A673 (cell line): ENCODE data around the gene BIRC6.

ENCODE experiments used
- EZH2 ChIP-seq: fragments of 200-600 bp; sonication (generic); IDR thresholded peaks from 2 replicates; pipeline ENCODE4 v1.6.1; 2017; ENCODE audit warnings: borderline replicate concordance, low read depth, mild to moderate bottlenecking, mixed read lengths, antibody characterized with exemption, low read length; ENCODE audit not compliant: poor library complexity, severe bottlenecking
- TF ChIP-seq, protein P1 (sequence below): fragments of 300-800, 200-600 bp; sonication (generic); conservative IDR thresholded peaks from 2 replicates; pipeline ENCODE4 v1.5.1; 2017; ENCODE audit warnings: low read depth, mild to moderate bottlenecking, antibody characterized with exemption, low read length, moderate library complexity, mixed read lengths

DNA sequence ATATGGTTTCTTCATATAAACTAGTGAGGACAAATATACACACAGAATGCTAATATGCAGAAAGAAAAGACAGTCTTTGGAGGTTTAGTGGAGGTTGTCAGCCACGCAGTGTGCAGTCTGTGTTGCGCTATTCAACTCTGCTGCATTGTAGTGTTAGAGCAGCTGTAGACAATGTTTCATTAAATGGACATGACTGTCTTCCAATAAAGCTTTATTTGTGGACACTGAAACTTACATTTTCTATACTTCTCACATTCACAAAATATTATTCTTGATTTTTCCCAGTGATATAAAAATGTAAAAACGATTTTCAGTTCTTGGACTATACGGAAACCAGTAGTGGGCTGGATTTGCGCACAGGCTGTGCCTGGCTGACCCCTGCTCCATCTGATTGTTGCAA, 284.4 kb downstream of the BIRC6 start:
- TF ChIP-seq EZH2 = no peak
- TF ChIP-seq, protein P1, sequence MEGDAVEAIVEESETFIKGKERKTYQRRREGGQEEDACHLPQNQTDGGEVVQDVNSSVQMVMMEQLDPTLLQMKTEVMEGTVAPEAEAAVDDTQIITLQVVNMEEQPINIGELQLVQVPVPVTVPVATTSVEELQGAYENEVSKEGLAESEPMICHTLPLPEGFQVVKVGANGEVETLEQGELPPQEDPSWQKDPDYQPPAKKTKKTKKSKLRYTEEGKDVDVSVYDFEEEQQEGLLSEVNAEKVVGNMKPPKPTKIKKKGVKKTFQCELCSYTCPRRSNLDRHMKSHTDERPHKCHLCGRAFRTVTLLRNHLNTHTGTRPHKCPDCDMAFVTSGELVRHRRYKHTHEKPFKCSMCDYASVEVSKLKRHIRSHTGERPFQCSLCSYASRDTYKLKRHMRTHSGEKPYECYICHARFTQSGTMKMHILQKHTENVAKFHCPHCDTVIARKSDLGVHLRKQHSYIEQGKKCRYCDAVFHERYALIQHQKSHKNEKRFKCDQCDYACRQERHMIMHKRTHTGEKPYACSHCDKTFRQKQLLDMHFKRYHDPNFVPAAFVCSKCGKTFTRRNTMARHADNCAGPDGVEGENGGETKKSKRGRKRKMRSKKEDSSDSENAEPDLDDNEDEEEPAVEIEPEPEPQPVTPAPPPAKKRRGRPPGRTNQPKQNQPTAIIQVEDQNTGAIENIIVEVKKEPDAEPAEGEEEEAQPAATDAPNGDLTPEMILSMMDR = no peak
